Ovary (tissue), 9 donors: Measurements from ENCODE around the gene GUCY2D. TPM values are rescaled to one million over a fixed set of nuclear protein-coding genes. Genes with fewer than 3 reads are reported as not detected.

Source experiments
- DNase-seq, 5 donors: peaks; one replicate each; pipeline ENCODE4 v3.0.0-alpha.2; 2019 to 2020
- H3K27ac ChIP-seq, 2 donors: fragments of 200-600 bp; one replicate each; pipeline versions ENCODE4 v1.5.1 to v1.8.0; 2019 to 2022
- H3K27me3 ChIP-seq: fragments of 200-600 bp; one replicate; pipeline ENCODE4 v1.8.0; 2022
- H3K36me3 ChIP-seq: fragments of 200-600 bp; sonication (generic); one replicate; pipeline ENCODE4 v1.5.1; 2019
- H3K4me1 ChIP-seq: one replicate; pipeline ENCODE4 v1.8.1; 2013; ENCODE audit warnings: mild to moderate bottlenecking, moderate library complexity; ENCODE audit not compliant: insufficient read depth
- H3K4me3 ChIP-seq: fragments of 200-600 bp; sonication (generic); one replicate; pipeline ENCODE4 v1.5.1; 2017
- H3K9me3 ChIP-seq, 2 donors: fragments of 200-600 bp in 1 of 2; sonication (generic) in 1 of 2; one replicate each; pipeline versions ENCODE4 v1.5.1 to v1.8.1; 2013 to 2019; ENCODE audit warnings: mild to moderate bottlenecking in 1 of 2, moderate library complexity in 1 of 2
- EP300 ChIP-seq: sonication (generic); formaldehyde crosslinking; IDR thresholded peaks from one replicate; pipeline ENCODE4 v1.6.1; 2017; ENCODE audit warnings: antibody characterized with exemption
- POLR2A ChIP-seq: fragments of 450-650 bp; IDR thresholded peaks from one replicate; pipeline ENCODE4 v1.6.1; 2017; ENCODE audit warnings: antibody characterized with exemption, mild to moderate bottlenecking, moderate library complexity
- WGBS, 3 donors: extraction: QIAGEN DNeasy Blood & Tissue Kit in 1 of 3; methylation state at CpG; one replicate each; pipeline versions ENCODE4 v1.1.5 to v1.1.7; 2013 to 2017; 5-methylcytosine and 5-hydroxymethylcytosine counted together
- intact Hi-C, 4 donors: fragments of 100-400 bp; cut with DNase I; formaldehyde crosslinking; loops; one replicate each; pipeline versions ENCODE4 v1.11.0 to v1.15.1; 2022 to 2023
- polyA plus RNA-seq, 2 donors: library from polyadenylated mRNA; stranded (reverse); fragments of 200-250 nt in 1 of 2; fragments of 350-450 nt in 1 of 2; fragmentation: Illumina TruSeq in 1 of 2; extraction: RNeasy Lipid Tissue Mini Kit (QIAGEN cat#74804) in 1 of 2; gene quantifications; one replicate each; pipeline ENCODE4 v1.2.3, GENCODE V29; 2013 to 2014
- total RNA-seq, 7 donors: library from RNA; depleted of rRNA in 2 of 7; stranded (reverse); fragments of >200 nt in 2 of 7; fragmentation: NEBNext Ultra II Directional in 3 of 7; extraction: Animal tissue kit (Norgen Biotek cat#: 25700) in 3 of 7; gene quantifications; one replicate each; pipeline versions ENCODE4 v1.1.0 to v1.2.4, GENCODE V29; 2016 to 2023
- TF ChIP-seq, protein P1 (sequence below), 3 donors: fragments of 450-650 bp in 2 of 3; fragments of 200-600 bp in 1 of 3; IDR thresholded peaks; one replicate each; pipeline versions ENCODE4 v1.5.1 to v1.8.0; 2016 to 2022; ENCODE audit warnings: antibody characterized with exemption in 3 of 3, mild to moderate bottlenecking in 1 of 3
- donor health status: DM: no; HTN: no; CAD: no; lungs with moderate emphysema.
- donor health status: DM: no; HTN: no; CAD: no.
- donor health status: Bipolar disorder and iron deficiency.
- donor health status: DM: yes; HTN: yes; CAD: no.
- donor health status: DM: no; HTN: no; CAD: no.
- donor health status: DM: yes; HTN: yes; CAD: no.

GUCY2D gene
- total and polyA plus RNA-seq, 9 donors = 0.05 to 0.42 (median 0.10) TPM; not detected in 6

DNA sequence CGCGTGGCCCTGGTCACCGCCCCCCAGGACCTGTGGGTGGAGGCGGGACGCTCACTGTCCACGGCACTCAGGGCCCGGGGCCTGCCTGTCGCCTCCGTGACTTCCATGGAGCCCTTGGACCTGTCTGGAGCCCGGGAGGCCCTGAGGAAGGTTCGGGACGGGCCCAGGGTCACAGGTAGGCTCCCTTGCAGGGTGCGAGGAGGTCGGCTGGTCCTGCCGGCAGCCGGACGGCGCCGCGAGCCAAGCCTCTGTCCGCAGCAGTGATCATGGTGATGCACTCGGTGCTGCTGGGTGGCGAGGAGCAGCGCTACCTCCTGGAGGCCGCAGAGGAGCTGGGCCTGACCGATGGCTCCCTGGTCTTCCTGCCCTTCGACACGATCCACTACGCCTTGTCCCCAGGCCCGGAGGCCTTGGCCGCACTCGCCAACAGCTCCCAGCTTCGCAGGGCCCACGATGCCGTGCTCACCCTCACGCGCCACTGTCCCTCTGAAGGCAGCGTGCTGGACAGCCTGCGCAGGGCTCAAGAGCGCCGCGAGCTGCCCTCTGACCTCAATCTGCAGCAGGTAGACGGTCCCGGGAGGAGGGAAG is 1.3 kb downstream of the GUCY2D start:
- H3K36me3 ChIP-seq = no peaks in the 10 kb centered on the region
- 72 to 78% (median 74%) methylated on average over 21 to 44 of the region's 44 CpGs for WGBS, 3 donors
- no peaks in the 10 kb centered on the region for H3K27me3 ChIP-seq
- no peak overlapping the region for H3K27ac ChIP-seq
- no peak overlapping the region for H3K4me3 ChIP-seq
- intact Hi-C loops = no loop called here
- TF ChIP-seq POLR2A (no peak), EP300 (no peak)
- TF ChIP-seq, protein P1, sequence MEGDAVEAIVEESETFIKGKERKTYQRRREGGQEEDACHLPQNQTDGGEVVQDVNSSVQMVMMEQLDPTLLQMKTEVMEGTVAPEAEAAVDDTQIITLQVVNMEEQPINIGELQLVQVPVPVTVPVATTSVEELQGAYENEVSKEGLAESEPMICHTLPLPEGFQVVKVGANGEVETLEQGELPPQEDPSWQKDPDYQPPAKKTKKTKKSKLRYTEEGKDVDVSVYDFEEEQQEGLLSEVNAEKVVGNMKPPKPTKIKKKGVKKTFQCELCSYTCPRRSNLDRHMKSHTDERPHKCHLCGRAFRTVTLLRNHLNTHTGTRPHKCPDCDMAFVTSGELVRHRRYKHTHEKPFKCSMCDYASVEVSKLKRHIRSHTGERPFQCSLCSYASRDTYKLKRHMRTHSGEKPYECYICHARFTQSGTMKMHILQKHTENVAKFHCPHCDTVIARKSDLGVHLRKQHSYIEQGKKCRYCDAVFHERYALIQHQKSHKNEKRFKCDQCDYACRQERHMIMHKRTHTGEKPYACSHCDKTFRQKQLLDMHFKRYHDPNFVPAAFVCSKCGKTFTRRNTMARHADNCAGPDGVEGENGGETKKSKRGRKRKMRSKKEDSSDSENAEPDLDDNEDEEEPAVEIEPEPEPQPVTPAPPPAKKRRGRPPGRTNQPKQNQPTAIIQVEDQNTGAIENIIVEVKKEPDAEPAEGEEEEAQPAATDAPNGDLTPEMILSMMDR (IDR thresholded peaks at IDR 0.05) = no peak
- no peaks in the 10 kb centered on the region for H3K9me3 ChIP-seq
- no peak for DNase-seq
- H3K4me1 ChIP-seq = no peaks in the 10 kb centered on the region

DNA sequence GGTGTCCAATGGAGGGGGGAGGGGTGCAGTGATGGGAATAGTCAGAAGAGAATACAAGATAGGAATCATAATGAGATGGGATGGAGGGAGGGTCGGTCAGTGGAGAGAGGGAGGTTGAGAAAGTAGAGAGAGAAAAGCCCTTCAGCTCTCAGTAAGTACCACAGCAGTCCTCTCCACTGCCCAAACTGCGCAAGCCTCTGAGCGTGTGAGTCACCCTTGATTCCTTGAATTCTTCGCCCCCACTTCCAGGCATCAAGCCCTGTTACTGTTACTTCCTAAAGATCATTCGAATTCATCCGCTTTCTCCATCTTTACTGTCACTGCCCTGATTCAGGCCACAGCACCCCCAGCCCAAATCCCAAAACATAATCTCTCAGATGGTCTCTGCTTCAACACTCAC is 2.5 kb downstream of the GUCY2D start:
- H3K9me3 ChIP-seq = no peaks in the 10 kb centered on the region
- no peaks in the 10 kb centered on the region for H3K36me3 ChIP-seq
- no peaks in the 10 kb centered on the region for H3K4me1 ChIP-seq
- intact Hi-C loops = no loop called here
- TF ChIP-seq POLR2A = no peak
- TF ChIP-seq EP300 = no peak
- TF ChIP-seq, protein P1 (IDR thresholded peaks at IDR 0.05) = no peak
- H3K27me3 ChIP-seq = no peaks in the 10 kb centered on the region
- H3K27ac ChIP-seq = no peak overlapping the region
- WGBS, 3 donors = 90 to 96% (median 93%) methylated on average over 6 of the region's 6 CpGs
- H3K4me3 ChIP-seq = no peak overlapping the region
- no peak for DNase-seq

DNA sequence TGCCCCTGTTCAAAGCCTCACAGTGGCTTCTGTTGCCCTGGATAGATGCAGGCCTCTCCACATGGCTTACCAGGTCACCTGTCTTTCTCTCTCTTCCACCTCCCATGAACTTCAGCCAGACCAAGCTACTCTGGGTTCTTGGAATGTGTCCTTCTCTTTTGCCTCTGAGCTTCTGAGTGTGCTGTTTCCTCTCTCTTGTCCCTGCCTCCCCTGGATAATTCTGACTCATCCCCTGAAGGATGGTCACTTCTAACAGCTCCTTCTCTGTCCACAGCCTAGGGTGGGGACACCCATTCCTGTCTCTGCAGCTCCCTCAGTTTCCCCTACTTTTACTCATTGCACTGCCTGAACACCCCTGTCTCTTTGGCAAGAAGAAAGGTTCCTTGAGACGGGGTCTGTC is 2.9 kb downstream of the GUCY2D start:
- Histone ChIP-seq H3K36me3 (no peaks in the 10 kb centered on the region), H3K27me3 (no peaks in the 10 kb centered on the region), H3K4me1 (no peaks in the 10 kb centered on the region), H3K4me3 (no peak overlapping the region), H3K9me3 (no peaks in the 10 kb centered on the region), H3K27ac (no peak overlapping the region)
- 85 to 92% (median 90%) methylated on average over 1 of the region's 1 CpG for WGBS, 3 donors
- intact Hi-C loops = no loop called here
- TF ChIP-seq, protein P1 (IDR thresholded peaks at IDR 0.05) = no peak
- TF ChIP-seq EP300 = no peak
- TF ChIP-seq POLR2A = no peak
- no peak for DNase-seq

DNA sequence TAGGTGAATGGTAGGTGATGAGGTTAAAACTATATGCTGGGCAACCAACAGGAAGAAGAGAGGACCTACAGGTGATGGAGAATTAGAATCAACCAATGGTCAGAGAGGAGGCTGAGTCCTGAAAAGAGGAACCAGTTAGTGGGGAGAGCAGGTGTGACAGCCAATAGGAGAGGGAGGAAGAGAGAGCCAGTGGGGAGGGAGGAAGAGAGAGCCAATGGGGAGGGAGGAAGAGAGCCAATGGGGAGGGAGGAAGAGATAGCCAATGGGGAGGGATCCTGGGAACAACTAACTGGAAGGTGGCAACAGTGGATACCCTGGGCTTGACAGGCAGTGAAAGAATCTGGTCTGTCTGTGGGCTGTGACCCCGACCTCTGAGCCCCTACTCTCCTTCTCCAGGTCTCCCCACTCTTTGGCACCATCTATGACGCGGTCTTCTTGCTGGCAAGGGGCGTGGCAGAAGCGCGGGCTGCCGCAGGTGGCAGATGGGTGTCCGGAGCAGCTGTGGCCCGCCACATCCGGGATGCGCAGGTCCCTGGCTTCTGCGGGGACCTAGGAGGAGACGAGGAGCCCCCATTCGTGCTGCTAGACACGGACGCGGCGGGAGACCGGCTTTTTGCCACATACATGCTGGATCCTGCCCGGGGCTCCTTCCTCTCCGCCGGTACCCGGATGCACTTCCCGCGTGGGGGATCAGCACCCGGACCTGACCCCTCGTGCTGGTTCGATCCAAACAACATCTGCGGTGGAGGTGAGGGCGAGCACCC is 3.7 kb downstream of the GUCY2D start:
- H3K36me3 ChIP-seq = no peaks in the 10 kb centered on the region
- intact Hi-C loops = no loop called here
- 90 to 96% (median 92%) methylated on average over 30 of the region's 30 CpGs for WGBS, 3 donors
- no peaks in the 10 kb centered on the region for H3K4me1 ChIP-seq
- DNase-seq = no peak
- no peak overlapping the region for H3K27ac ChIP-seq
- H3K4me3 ChIP-seq = no peak overlapping the region
- TF ChIP-seq POLR2A (no peak), EP300 (no peak)
- TF ChIP-seq, protein P1 (IDR thresholded peaks at IDR 0.05) = no peak
- no peaks in the 10 kb centered on the region for H3K9me3 ChIP-seq
- H3K27me3 ChIP-seq = no peaks in the 10 kb centered on the region
